GM18507 (cell line): ENCODE results near the gene TOMM22.
"Not testable (repeated sequence)": the region's sequence is repeated elsewhere in the genome, so short reads cannot be mapped to it uniquely, and the experiment has no call there.

Experiments
- DNase-seq: peaks from one replicate; pipeline ENCODE4 v3.0.0; 2011; ENCODE audit warnings: low read depth; ENCODE audit not compliant: insufficient read length; ENCODE audit errors: extremely low spot score
- FAIRE-seq: peaks from 2 replicates; lab custom pipeline; 2011; peaks lifted over from hg19 to GRCh38; lab: Jason Lieb, UNC

TOMM22 gene

GRCh38 chr22:38681582-38682335 lies at the start of gene TOMM22:
Gene TOMM22 (plus strand): TSS chr22:38681957. CDS start chr22:38681979, 22 bp downstream.
- FAIRE-seq (peak; percentile 90), DNase-seq (peak; percentile 98)

DNA sequence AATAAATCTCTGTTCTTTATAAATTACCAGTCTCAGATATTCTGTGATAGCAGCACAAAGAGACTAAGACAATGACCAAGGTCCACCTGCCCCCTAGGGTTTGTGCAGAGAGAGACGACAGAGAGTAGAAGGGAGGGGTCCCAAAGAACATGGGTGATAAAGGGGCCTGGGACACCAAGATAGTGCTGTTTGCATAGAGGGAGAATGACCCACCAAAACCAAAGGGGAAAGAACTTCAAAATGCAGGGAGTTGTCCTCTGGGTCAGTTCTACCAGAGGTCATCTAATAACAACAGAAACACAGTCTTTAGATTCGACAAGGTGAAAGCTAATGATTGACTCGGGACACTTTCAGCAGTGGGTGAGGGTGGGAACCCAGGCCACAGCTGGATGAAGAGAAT lies 49.2 kb upstream of the TOMM22 start:
- DNase-seq: no peak
- no peak for FAIRE-seq

DNA sequence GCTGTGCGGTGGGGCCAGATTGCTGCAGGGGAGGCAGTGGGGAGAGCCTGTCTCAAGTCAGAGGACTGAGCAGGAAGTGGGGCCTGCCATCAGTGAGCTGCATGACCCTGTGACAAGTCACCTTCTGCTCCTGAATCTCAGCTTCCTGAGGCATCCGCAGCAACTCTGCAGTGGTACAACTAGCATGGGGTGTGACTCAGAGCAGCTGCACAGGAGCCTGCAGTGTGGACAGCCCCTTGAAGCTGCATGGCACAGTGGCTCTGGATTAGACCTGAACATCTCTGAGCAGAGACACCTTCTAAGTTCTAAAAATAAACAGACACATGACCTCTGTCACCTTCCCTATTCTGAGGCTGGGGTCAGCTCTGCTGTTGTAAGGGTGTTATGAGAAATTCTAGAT lies 43.5 kb upstream of the TOMM22 start:
- DNase-seq (no peak), FAIRE-seq (no peak)

DNA sequence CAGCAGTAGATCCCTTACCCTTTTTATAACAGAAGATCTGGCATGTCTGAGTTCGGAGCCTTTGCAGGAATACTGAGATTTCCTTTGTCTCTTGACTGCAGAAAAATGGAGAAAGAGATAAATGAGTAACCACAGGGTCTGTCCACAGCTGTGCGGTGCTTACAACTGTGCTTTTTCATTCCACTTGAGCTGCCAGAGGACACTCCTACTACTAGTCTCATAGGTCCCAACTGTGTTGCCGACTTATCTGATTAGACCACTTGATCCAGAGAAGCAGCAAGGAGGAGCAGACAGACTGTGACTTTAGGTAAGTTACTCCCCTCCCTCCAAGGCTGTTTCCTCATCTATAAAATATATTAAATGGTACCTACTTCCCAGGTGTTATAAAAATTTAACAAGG lies 43.0 kb upstream of the TOMM22 start:
- FAIRE-seq (no peak), DNase-seq (no peak)

DNA sequence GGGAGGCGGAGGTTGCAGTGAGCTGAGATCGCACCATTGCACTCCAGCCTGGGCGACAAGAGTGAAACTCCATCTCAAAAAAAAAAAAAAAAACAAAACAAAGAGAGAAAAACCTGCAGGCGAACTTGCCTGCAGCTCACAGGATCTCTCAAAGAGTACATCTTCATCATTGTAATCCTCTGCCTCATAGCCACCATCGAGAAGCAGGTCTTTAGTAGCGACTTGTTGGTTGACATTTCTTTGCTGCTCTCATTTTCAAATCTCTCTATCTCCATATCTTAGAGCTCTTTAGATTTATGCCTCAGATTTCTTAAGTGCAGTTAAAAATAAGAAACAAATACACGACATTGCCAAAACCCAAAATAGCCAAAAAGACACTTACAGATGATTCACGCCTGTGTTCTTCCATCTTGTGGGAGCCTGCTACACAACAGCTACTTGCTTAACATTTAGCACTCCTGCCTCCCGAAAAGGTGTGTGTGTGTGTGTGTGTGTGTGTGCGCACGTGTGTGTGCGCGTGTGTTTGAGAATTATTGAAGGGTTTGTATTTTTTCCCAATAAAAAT lies 40.2 kb upstream of the TOMM22 start:
- FAIRE-seq: no peak
- DNase-seq: no peak

DNA sequence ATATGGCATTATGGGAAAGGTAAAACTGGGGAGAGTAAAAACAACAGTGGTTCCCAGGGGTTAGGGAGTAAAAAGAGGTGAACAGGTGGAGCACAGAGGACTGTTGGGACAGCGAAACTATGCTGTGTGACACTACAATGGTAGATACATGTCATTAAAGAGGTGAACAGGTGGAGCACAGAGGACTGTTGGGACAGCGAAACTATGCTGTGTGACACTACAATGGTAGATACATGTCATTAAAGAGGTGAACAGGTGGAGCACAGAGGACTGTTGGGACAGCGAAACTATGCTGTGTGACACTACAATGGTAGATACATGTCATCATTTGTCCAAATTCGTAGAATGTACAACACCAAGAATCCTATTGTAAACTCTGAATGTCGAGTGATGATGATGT lies 37.5 kb upstream of the TOMM22 start:
- not testable (repeated sequence) for FAIRE-seq, DNase-seq

GRCh38 chr22:38645430-38645829 lies 36.3 kb upstream of the TOMM22 start:
- DNase-seq (no peak), FAIRE-seq (no peak)

GRCh38 chr22:38649841-38650522 lies 31.8 kb upstream of the TOMM22 start:
- no peak for DNase-seq
- FAIRE-seq: no peak

- FAIRE-seq (no peak), DNase-seq (no peak)
These were observed 28.9 kb upstream of the TOMM22 start for GRCh38 chr22:38652859-38653258.

GRCh38 chr22:38653741-38654140 lies 28.0 kb upstream of the TOMM22 start:
- DNase-seq (no peak), FAIRE-seq (no peak)

GRCh38 chr22:38655519-38656255 lies 26.1 kb upstream of the TOMM22 start:
- FAIRE-seq (no peak), DNase-seq (no peak)

GRCh38 chr22:38656256-38657044 lies 25.3 kb upstream of the TOMM22 start, which contains the start of the genes CBY1 and FAM227A:
Gene CBY1 (plus strand): TSS chr22:38656638. CDS start chr22:38668055, 11,417 bp downstream.
Gene FAM227A (minus strand): TSS chr22:38656392. CDS start chr22:38650168, 6,224 bp downstream.
- DNase-seq: peak; percentile 93
- FAIRE-seq: peak; percentile 88

DNA sequence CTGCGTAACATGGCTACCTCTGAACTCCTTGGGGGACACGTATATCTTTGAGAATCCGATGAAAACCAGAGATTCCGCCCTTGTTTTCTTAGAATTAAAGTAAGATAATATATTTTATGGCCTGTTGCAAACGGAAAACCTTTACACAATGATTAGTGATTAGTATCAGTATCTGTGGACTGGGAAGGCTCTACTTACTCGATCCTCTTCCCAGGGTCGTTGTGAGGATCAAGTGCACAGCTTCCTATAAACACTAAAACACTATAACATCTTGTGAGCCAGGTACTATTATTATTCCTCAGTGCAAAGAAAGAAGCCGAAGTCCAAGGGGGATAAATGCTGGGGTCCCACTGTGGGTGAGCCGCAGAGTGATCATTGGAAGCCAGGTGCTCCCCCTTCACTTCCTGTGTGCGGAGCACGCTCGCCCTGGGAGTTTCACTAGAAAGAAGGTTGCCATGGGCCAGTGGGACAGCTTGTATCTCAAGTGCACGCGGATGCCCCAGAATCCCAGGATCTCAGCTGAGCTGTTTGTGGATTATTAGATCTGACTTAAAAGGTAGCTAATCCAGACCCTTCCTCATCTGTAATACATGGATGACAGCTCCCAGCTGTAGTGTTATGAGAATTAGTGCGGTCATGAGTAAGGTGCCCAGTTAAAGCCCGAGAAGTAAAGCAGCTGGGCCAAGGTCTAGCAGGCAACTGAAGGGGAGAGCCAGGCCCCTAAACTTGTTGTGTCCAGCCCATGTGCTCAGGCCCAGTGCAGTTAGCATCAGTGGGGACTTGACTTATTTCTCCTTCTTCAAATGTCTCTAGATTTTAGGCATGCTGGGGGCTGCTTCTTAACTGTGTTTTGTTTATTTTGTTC lies 24.5 kb upstream of the TOMM22 start:
- FAIRE-seq: peak; percentile 59
- no peak for DNase-seq

GRCh38 chr22:38674888-38675287 lies 6.9 kb upstream of the TOMM22 start:
- DNase-seq: no peak
- FAIRE-seq: no peak

GRCh38 chr22:38675833-38676232 lies 5.9 kb upstream of the TOMM22 start:
- FAIRE-seq (no peak), DNase-seq (no peak)

- no peak for FAIRE-seq
- DNase-seq: no peak
These were observed 3.1 kb downstream of the TOMM22 start for GRCh38 chr22:38684895-38685294.

GRCh38 chr22:38685761-38686160 lies 4.0 kb downstream of the TOMM22 start:
- FAIRE-seq: no peak
- no peak for DNase-seq

GRCh38 chr22:38689651-38690050 lies 7.9 kb downstream of the TOMM22 start:
- DNase-seq (no peak), FAIRE-seq (no peak)
